Activated T-cell treated with anti-CD3 and anti-CD28 coated beads, Interleukin-2, amount 50 U/mL, for 1 hour (primary cell): ENCODE results near the gene PTPN23.

Experiments
- DNase-seq: peaks from one replicate; pipeline ENCODE4 v3.0.0-alpha.2; 2020

The PTPN23 gene

DNA sequence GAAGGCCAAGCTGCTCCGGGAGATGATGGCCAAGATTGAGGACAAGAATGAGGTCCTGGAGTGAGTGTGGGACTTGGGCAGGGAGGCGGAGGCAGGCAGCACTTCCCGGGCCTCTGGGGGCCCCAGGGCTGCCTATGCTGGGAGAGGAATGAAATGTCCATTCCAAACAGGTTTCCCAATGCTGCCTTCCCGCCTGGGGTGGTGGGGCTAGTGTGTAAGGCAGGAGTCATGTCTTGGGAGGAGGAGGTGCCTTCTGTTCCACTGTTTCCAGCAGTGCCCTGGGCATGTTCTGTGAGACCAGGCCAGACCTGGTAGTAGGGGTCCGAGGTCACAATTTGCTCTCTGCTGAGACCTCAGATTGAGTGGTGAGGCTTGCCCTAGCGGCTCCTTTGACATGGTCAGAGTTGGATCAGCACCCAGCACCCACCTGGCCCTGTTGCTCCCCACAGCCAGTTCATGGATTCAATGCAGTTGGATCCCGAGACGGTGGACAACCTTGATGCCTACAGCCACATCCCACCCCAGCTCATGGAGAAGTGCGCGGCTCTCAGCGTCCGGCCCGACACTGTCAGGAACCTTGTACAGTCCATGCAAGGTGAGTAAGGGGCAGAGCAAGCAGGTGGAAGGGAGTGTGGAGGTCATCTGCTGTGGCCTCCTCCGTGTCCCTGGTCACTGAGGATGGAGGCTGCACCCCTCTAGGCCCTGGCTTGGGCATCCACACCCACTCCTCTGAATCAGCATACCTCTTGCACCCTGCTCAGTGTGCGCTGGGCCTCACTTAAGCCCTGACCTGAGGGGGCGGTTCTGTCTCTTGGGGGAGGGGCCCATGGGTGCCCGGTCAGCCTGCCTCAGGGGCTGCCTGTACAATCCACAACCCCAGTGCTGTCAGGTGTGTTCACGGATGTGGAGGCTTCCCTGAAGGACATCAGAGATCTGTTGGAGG, 27.3 kb downstream of the PTPN23 start:
- no peak for DNase-seq

DNA sequence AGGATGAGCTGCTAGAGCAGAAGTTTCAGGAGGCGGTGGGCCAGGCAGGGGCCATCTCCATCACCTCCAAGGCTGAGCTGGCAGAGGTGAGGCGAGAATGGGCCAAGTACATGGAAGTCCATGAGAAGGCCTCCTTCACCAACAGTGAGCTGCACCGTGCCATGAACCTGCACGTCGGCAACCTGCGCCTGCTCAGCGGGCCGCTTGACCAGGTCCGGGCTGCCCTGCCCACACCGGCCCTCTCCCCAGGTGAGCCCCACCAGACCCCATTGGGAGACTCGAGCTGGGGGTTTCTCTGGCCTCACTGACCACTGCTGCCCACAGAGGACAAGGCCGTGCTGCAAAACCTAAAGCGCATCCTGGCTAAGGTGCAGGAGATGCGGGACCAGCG, 28.0 kb downstream of the PTPN23 start:
- no peak for DNase-seq

DNA sequence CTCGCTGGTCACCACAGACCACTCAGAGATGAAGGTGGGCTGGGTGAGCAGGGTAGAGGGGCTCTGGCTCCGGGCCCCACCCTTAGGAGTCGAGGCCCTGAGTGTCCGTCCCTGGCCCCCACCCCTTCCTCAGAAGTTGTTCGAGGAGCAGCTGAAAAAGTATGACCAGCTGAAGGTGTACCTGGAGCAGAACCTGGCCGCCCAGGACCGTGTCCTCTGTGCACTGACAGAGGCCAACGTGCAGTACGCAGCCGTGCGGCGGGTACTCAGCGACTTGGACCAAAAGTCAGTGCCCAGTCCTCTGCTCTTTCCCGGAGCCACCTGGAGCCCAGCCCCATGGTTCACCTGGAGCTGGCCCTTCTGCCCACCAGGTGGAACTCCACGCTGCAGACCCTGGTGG, 28.5 kb downstream of the PTPN23 start:
- DNase-seq = no peak

GRCh38 chr3:47409688-47410416, 29.0 kb downstream of the PTPN23 start:
- DNase-seq = no peak

DNA sequence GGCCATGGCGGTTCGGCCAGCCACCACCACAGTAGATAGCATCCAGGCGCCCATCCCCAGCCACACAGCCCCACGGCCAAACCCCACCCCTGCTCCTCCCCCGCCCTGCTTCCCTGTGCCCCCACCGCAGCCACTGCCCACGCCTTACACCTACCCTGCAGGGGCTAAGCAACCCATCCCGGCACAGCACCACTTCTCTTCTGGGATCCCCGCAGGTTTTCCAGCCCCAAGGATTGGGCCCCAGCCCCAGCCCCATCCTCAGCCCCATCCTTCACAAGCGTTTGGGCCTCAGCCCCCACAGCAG, 29.5 kb downstream of the PTPN23 start:
- DNase-seq = no peak

- no peak for DNase-seq
These were observed 30.2 kb downstream of the PTPN23 start for GRCh38 chr3:47410801-47411646.

DNA sequence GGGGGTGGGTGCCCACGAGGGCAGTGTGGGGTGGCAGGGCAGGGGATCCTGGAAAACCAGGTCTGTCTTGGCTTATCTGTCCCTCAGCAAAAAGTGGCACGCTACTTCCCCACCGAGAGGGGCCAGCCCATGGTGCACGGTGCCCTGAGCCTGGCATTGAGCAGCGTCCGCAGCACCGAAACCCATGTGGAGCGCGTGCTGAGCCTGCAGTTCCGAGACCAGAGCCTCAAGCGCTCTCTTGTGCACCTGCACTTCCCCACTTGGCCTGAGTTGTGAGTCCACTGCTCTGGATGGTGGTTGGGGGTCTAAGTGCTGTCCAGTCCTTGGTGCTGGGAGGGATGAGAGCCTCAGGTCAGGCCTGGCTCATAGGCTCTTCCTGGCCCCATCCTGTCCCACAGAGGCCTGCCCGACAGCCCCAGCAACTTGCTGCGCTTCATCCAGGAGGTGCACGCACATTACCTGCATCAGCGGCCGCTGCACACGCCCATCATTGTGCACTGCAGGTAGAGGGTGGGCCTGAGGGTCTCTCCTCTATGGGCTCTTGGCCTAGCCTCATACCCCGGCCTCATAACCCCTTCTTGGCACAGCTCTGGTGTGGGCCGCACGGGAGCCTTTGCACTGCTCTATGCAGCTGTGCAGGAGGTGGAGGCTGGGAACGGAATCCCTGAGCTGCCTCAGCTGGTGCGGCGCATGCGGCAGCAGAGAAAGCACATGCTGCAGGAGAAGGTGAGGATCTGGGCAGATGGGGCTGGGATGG, 31.1 kb downstream of the PTPN23 start:
- DNase-seq = no peak

- no peak for DNase-seq
These were observed 31.6 kb downstream of the PTPN23 start for GRCh38 chr3:47412453-47412756.

- DNase-seq = no peak
These were observed 32.2 kb downstream of the PTPN23 start for GRCh38 chr3:47412842-47413520.

DNA sequence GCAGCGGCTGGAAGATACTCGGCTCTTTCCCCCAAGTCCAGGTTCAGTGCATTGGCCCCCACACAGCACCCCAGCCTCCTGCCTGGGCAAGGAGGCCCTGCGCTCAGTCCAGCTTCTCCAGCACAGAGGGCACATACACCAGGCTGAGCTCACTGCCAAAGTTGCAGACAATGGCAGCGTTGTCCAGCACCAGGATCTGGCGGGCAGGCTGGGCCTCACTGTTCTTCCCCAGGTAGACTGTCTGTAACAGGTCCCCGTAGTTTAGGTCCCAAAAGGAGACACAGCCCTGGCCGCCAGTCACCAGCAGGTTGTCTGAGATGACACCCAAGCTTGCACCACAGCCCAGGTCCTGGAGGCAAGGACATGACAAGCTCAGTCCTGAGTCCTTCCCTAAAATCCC, 32.9 kb downstream of the PTPN23 start:
- DNase-seq = no peak

DNA sequence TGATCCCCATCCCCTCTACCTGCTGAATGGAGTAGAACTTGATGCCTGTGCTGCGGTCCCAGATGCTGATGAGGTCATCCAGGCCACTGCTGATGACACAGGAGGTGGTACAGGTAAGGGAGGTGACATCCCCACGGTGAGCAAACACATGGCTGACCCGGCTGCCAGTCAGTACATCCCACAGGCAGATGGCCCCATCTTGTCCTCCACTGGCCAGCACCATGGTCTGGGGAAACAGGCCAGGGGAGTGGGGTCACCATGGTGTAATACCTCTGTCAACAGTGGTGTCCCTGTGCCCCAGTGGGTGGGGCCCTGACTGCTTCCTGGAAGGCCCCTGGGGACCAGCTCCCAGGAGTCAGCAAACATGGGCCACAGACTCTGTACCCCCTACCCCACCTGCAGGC, 33.3 kb downstream of the PTPN23 start:
- DNase-seq = no peak

GRCh38 chr3:47414666-47415587, 34.1 kb downstream of the PTPN23 start:
- DNase-seq = no peak

- no peak for DNase-seq
These were observed 35.2 kb downstream of the PTPN23 start for GRCh38 chr3:47416041-47416440.

DNA sequence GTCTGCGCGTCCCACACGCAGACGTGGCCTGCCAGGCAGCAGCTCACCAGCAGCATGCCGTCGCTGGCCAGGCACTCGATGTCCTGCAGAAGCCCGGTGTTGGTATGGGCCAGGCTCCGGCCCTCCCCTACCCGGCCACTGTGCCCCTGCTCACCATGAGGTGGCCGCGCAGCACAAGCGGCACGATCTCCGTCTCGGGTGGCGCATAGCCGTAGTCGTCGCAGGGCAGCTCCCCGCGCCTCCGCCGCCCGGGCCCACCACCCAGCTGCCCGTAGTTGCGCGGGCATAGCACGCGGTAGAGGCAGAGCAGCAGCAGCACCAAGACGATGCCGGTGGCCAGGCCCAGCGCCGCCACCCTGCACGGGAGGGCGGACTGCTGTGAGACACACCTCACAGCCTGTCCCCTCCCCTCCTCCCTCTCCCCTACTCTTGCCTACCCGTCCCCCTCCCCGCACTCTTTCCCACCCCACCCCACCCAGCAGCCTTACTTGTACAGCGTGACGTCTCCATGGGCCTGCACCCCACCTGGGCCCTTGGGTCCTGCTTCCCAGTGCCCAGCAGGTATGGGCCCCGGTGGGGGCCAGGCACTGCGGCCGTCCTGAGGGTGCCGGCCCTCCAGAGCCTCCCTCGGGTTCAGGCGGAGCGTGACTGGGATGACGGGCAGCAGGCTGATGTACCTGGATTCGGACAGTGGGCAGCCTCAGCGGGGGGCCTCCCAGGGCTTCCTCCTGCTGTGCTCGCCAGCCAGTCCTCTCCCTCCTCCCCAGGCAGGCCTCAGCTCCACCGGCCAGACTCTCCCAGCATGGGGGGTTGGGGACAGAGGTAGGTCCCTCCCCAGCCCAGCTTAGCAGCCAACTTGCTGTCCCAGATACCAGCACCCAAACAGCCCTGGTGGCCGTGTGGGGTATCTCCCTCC, 37.6 kb downstream of the PTPN23 start:
- no peak for DNase-seq

GRCh38 chr3:47419083-47420043, 38.5 kb downstream of the PTPN23 start:
- no peak for DNase-seq

GRCh38 chr3:47420044-47420430, 39.2 kb downstream of the PTPN23 start:
- no peak for DNase-seq

DNA sequence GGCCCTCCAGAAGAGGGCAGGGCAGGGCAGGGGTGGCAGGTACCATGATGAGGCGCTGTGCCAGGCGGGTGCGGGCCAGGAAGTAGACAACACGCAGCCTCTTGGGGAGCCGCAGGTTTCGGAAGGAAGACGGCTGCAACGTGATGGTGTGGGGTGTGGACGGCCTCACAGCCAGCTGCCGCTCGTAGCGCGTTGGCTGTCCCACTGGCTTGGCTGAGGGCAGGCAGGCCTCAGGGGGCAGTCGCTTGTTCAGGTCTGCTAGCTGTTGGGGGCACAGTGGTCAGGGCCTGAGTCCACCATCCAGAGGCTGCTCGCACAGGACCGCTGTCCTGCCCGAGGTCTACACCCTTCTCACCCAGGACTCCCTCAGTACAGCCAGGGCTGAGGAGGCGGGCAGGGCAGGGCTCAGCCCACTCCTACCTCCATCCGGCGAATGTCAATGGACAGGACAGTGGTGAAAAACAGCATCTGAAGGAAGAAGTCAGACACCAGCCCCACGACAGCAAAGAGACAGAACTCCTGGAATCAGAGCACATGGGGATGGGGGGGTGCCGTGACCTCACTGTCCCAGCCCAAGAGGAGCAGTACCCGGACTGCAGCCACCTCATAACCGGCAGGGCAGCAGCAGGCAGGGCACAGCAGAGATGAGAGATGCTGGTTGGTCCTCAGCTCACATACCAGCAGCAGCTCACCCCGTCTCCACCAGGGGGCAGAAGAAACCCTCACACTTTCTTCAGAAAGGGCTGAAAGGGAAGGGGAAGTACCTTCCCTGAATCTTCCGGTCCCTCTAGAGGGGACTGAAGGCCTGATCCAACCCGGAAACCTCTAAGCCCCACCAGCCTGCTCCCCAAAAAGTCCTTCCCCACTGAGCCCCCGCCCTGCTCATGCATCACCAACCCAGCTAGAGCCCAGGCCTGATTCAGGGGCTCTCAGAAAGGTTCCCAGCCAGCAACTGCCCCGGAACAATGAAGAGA, 40.0 kb downstream of the PTPN23 start:
- peak; percentile 87 for DNase-seq
